Duodenal mucosa (tissue), 2 donors: ENCODE data around the gene ZBTB9.

Source experiments
- H3K27ac ChIP-seq: one replicate; pipeline ENCODE4 v1.7.0; 2013; ENCODE audit warnings: low read depth, low read length
- H3K27me3 ChIP-seq, 2 donors: one replicate each; pipeline ENCODE4 v1.7.0; 2013; ENCODE audit warnings: low read length in 2 of 2, control low read depth in 1 of 2; ENCODE audit not compliant: insufficient read depth in 2 of 2, control insufficient read depth in 1 of 2
- H3K36me3 ChIP-seq, 2 donors: one replicate each; pipeline ENCODE4 v1.7.0; 2013; ENCODE audit warnings: low read length in 2 of 2, control low read depth in 1 of 2; ENCODE audit not compliant: insufficient read depth in 2 of 2, control insufficient read depth in 1 of 2
- H3K4me1 ChIP-seq, 2 donors: one replicate each; pipeline ENCODE4 v1.7.0; 2013; ENCODE audit warnings: low read length in 2 of 2, control low read depth in 1 of 2; ENCODE audit not compliant: insufficient read depth in 2 of 2, control insufficient read depth in 1 of 2
- H3K4me3 ChIP-seq, 2 donors: one replicate each; pipeline ENCODE4 v1.7.0; 2013; ENCODE audit warnings: low read length in 2 of 2, low read depth in 1 of 2
- H3K9ac ChIP-seq, 2 donors: one replicate each; pipeline ENCODE4 v1.7.0; 2013; ENCODE audit warnings: low read length in 2 of 2, low read depth in 1 of 2
- H3K9me3 ChIP-seq, 2 donors: one replicate each; pipeline ENCODE4 v1.7.0; 2013; ENCODE audit warnings: low read length in 2 of 2, control low read depth in 1 of 2; ENCODE audit not compliant: control insufficient read depth in 1 of 2

The ZBTB9 gene

GRCh38 chr6:33412140-33413009, 42.0 kb upstream of the ZBTB9 start:
- peaks cover 18 to 34% of the 10 kb centered on the region in 2 donors for H3K4me1 ChIP-seq
- peaks cover 21 to 38% of the 10 kb centered on the region in 2 donors for H3K36me3 ChIP-seq
- no peaks in the 10 kb centered on the region for H3K9me3 ChIP-seq
- H3K27me3 ChIP-seq: no peaks in the 10 kb centered on the region
- H3K9ac ChIP-seq: no peak overlapping the region
- H3K27ac ChIP-seq: no peak overlapping the region
- H3K4me3 ChIP-seq: no peak overlapping the region

DNA sequence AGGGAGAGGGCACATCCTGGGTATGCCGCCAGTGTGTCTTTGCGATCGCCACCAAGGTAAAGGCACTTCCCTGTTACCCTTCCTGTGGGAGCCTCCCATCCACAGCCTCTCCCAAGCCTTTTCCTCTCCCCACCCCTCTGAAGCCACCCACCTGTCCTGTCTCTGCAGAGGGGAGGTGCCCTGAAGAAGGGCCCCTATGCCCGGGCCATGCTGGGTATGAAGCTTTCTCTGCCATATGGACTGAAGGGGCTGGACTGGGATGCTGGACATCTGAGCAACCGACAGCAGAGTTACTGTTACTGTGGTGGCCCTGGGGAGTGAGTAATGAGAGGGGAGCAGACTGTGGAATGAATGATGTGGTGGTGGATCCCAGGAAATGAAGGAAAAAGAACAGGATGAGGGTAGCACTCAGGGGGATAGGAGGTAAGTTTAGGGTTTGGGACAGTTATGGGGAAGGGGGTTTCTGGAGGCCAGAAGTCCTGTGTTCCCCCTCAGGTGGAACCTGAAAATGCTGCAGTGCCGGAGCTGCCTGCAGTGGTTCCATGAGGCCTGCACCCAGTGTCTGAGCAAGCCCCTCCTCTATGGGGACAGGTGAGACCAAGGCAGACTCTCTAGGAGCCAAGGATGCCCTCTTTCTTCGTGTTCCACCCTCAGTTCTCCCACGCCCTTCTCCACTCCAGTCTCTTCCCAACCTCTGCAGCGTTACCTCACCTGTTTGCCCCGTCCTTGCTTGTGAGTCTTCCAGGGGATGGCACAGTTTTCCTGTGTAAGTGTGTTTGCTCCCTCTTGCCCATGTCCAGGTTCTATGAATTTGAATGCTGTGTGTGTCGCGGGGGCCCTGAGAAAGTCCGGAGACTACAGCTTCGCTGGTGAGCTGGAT, 40.9 kb upstream of the ZBTB9 start:
- Histone ChIP-seq H3K9me3 (no peaks in the 10 kb centered on the region), H3K36me3 (peaks cover 21 to 38% of the 10 kb centered on the region in 2 donors), H3K27ac (no peak overlapping the region), H3K27me3 (no peaks in the 10 kb centered on the region), H3K4me1 (peaks cover 19 to 38% of the 10 kb centered on the region in 2 donors), H3K4me3 (no peak overlapping the region), H3K9ac (no peak overlapping the region)

DNA sequence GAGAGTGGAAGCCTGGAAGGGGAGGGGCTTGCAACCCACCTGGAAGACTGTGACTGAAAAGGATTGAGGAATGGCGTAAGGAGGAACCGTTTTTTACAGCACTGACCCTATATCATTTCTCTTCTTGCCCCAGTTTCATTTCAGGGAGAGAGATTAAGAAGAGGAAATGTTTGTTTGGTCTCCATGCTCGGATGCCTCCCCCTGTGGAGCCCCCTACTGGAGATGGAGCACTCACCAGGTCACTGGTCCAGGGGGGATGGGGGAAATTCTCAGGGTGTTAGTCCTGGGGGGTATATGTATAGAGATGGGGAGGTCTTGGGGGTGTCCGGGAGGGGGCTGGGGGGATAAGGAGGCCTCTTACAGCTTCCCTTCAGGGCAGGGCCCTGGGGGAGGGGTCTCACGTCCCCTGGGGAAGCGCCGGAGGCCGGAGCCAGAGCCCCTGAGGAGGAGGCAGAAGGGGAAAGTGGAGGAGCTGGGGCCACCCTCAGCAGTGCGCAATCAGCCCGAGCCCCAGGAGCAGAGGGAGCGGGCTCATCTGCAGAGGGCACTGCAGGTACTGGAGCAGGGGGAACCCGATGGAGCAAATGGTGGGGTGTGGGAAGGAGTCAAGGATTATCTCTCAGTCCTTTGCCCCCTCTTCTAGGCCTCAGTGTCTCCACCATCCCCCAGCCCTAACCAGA, 39.6 kb upstream of the ZBTB9 start:
- Histone ChIP-seq H3K36me3 (peaks cover 21 to 38% of the 10 kb centered on the region in 2 donors), H3K9me3 (no peaks in the 10 kb centered on the region), H3K9ac (no peak overlapping the region), H3K27me3 (no peaks in the 10 kb centered on the region), H3K4me3 (no peak overlapping the region), H3K4me1 (peaks cover 25 to 45% of the 10 kb centered on the region in 2 donors), H3K27ac (no peak overlapping the region)

DNA sequence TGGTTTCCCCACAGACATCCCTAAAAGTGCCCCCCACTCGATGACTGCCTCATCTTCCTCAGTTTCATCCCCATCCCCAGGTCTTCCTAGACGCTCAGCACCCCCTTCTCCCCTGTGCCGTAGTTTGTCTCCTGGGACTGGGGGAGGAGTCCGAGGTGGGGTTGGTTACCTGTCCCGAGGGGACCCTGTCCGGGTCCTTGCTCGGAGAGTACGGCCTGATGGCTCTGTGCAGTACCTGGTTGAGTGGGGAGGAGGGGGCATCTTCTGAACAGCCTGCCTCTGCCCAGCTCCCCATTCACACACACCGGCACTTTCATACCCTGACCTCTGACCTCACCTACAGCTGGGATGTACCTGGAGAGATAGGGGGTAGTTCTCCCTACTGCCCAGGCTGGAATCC, 38.5 kb upstream of the ZBTB9 start:
- Histone ChIP-seq H3K9me3 (no peaks in the 10 kb centered on the region), H3K27me3 (no peaks in the 10 kb centered on the region), H3K9ac (peak overlapping the region in 1 of 2 donors; percentile 2), H3K36me3 (peaks cover 21 to 38% of the 10 kb centered on the region in 2 donors), H3K27ac (no peak overlapping the region), H3K4me3 (no peak overlapping the region), H3K4me1 (peaks cover 25 to 45% of the 10 kb centered on the region in 2 donors)

- Histone ChIP-seq H3K27me3 (no peaks in the 10 kb centered on the region), H3K9ac (peak overlapping the region; percentile 82 to 87), H3K4me1 (peaks cover 25 to 44% of the 10 kb centered on the region in 2 donors)
Measured at GRCh38 chr6:33416386-33417127, 37.8 kb upstream of the ZBTB9 start.

GRCh38 chr6:33417128-33417902, 37.1 kb upstream of the ZBTB9 start:
- Histone ChIP-seq H3K27me3 (no peaks in the 10 kb centered on the region), H3K9me3 (no peaks in the 10 kb centered on the region), H3K4me1 (peaks cover 25 to 38% of the 10 kb centered on the region in 2 donors), H3K36me3 (peaks cover 21 to 38% of the 10 kb centered on the region in 2 donors), H3K9ac (peak overlapping the region; percentile 82 to 87), H3K4me3 (peak overlapping the region; percentile 79 to 89), H3K27ac (peak overlapping the region; percentile 87)

More at GRCh38 chr6:33416386-33417127, 37.8 kb upstream of the ZBTB9 start:
- Histone ChIP-seq H3K27ac (no peak overlapping the region), H3K9me3 (no peaks in the 10 kb centered on the region), H3K4me3 (peak overlapping the region; percentile 79 to 89), H3K36me3 (peaks cover 21 to 38% of the 10 kb centered on the region in 2 donors)

DNA sequence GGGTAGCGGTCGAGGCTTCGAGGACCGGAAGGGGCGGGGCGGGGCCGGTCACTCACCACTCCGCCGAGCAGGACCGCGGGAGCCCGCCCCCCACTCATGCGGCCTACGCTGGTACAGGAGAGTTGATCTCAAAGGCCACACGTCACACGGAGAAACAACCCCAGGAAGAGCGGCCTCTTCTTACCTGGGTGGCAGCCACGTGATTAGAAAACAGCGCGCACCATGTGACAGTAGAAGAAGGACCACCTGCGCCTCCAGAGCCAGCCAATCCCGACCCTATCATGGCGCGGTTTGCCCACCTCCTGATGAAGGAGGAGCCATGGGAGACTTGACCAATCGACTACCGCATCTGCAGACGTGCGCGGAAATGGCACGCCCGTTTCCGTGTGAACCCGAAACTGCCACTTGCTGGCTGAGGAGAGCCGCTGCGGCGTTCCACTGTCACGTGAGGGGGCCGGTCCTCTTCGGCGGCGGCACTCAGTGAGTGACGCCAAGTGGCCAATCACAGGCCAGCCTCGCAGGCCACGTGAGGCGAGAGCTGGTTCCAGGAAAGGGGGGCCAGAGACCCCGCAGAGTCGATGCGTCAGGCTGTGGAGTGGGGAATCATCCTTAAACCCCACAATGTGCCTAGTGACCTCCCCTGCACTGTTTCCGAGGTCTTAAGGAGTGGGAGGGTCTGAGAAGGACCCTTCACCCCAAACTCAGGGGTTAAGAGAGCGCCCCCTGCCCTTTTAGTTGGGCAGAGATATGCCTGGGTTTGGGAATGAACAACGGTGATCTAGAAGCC, 36.3 kb upstream of the ZBTB9 start, which contains the start of gene CUTA:
CUTA (minus strand) TSS at position 205 of the 787 bp plus-strand sequence; CDS start at position 98, 107 bp downstream.
- Histone ChIP-seq H3K4me3 (peak within 1 kb of the TSS; percentile 79 to 89), H3K27me3 (no peaks in the 10 kb centered on the region), H3K4me1 (peaks cover 25 to 34% of the 10 kb centered on the region in 2 donors), H3K9me3 (no peaks in the 10 kb centered on the region), H3K9ac (peak within 1 kb of the TSS; percentile 87 to 90), H3K36me3 (peaks cover 14 to 32% of the 10 kb centered on the region in 2 donors), H3K27ac (peak within 1 kb of the TSS; percentile 93)

DNA sequence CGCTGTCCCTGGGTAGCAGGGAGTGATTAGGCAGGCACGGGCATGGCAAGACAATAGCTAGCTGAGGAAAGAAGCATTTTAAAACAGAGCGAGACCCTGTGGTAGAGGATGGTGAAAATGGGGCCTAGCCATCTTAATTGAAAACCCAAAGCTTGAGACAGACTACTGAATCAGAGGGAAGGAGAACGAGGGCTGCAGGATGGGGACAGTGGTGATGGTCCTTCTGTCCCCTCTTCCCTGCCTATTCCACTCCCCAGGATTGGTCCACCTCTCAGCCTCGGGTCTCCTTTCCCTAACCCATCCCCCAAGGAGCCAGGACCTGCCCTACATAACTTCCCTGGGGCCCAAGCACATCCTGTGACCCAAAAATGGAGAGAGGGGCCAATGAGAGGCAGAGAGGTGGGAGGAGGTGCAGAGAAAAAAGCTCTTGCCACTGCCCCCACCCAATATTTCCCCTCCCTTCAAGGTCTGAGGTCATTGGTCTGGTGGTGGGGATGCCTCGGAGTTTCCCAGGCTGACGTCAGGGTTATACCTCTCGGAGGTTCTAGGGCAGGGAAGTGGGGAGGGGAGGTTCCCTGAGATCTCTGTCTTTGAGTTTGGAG, 35.6 kb upstream of the ZBTB9 start:
- no peaks in the 10 kb centered on the region for H3K27me3 ChIP-seq
- H3K4me1 ChIP-seq: peaks cover 25 to 34% of the 10 kb centered on the region in 2 donors
- H3K4me3 ChIP-seq: peak overlapping the region; percentile 61 to 73
- H3K9me3 ChIP-seq: no peaks in the 10 kb centered on the region
- H3K27ac ChIP-seq: peak overlapping the region; percentile 93
- H3K36me3 ChIP-seq: peaks cover 8 to 25% of the 10 kb centered on the region in 2 donors
- H3K9ac ChIP-seq: peak overlapping the region; percentile 72 to 90
